K562 (cell line): ENCODE measurements around the gene LTBP4. TPM values are rescaled to one million over a fixed set of nuclear protein-coding genes. Genes with fewer than 3 reads are reported as not detected.
A peak's percentile ranks its signal among the peaks of the same experiment; 100 is the strongest.

Source experiments
- ARID1B ChIP-seq: fragments of 450-650 bp; IDR thresholded peaks from 2 replicates; pipeline ENCODE4 v1.6.1; 2016; ENCODE audit warnings: antibody characterized with exemption, mild to moderate bottlenecking, inconsistent platforms
- CREM ChIP-seq: IDR thresholded peaks from 2 replicates; pipeline ENCODE4 v1.6.1; 2014; ENCODE audit warnings: antibody characterized with exemption, low read depth
- MCM3 ChIP-seq: fragments of 450-650 bp; IDR thresholded peaks from 2 replicates; pipeline ENCODE4 v1.6.1; 2016
- MCM5 ChIP-seq: fragments of 450-650 bp; IDR thresholded peaks from 2 replicates; pipeline ENCODE4 v1.6.1; 2016; ENCODE audit warnings: low read depth
- MEF2A ChIP-seq: IDR thresholded peaks from 2 replicates; pipeline ENCODE4 v1.6.1; 2011; ENCODE audit warnings: low read depth, mild to moderate bottlenecking, low read length, moderate library complexity; ENCODE audit not compliant: control insufficient read depth
- NFYB ChIP-seq: IDR thresholded peaks from 2 replicates; pipeline ENCODE4 v1.6.1; 2011; ENCODE audit warnings: mild to moderate bottlenecking, moderate library complexity; ENCODE audit not compliant: insufficient read length; ENCODE audit errors: extremely low read depth
- NRF1 ChIP-seq, 2 experiments: fragments of 450-650 bp; IDR thresholded peaks in 1 of 2; conservative IDR thresholded peaks in 1 of 2; 2 replicates each; pipeline ENCODE4 v1.6.1; 2014; ENCODE audit warnings: mild to moderate bottlenecking in 2 of 2
- RBFOX2 ChIP-seq: fragments of 200-400 bp; formaldehyde crosslinking; IDR thresholded peaks from 2 replicates; pipeline ENCODE4 v1.6.1; 2017; ENCODE audit warnings: low read depth, mild to moderate bottlenecking, low read length, moderate library complexity
- RFX1 ChIP-seq: fragments of 450-650 bp; IDR thresholded peaks from 2 replicates; pipeline ENCODE4 v1.6.1; 2016; ENCODE audit warnings: mild to moderate bottlenecking, moderate library complexity
- SNRNP70 ChIP-seq: fragments of 200-400 bp; formaldehyde crosslinking; optimal IDR thresholded peaks from 2 replicates; pipeline ENCODE3; 2017; ENCODE audit warnings: low read depth, low read length
- SRSF7 ChIP-seq: fragments of 200-400 bp; formaldehyde crosslinking; optimal IDR thresholded peaks from 2 replicates; pipeline ENCODE3; 2017; ENCODE audit warnings: mild to moderate bottlenecking, low read depth, low read length
- TAF9B ChIP-seq: fragments of 450-650 bp; IDR thresholded peaks from 2 replicates; pipeline ENCODE4 v1.6.1; 2018; ENCODE audit warnings: mild to moderate bottlenecking; ENCODE audit not compliant: partially characterized antibody
- TCFL5 ChIP-seq: fragments of 250-450 bp; sonication (Bioruptor Pico); conservative IDR thresholded peaks from 2 replicates; pipeline ENCODE4 v1.6.1; 2021; ENCODE audit warnings: mild to moderate bottlenecking, moderate library complexity, matching md5 sums
- YY1 ChIP-seq, 3 experiments: IDR thresholded peaks; 2 replicates each; pipeline ENCODE4 v1.6.1; 2011; ENCODE audit warnings: low read length in 2 of 3, mild to moderate bottlenecking in 2 of 3, moderate library complexity in 2 of 3, borderline replicate concordance in 1 of 3, control low read depth in 1 of 3, low read depth in 1 of 3; ENCODE audit not compliant: insufficient read depth in 3 of 3, insufficient replicate concordance in 2 of 3, control insufficient read depth in 1 of 3, insufficient read length in 1 of 3; ENCODE audit errors: extremely low read depth in 1 of 3
- ZBTB1 ChIP-seq: sonication (generic); formaldehyde crosslinking; IDR thresholded peaks from 2 replicates; pipeline ENCODE4 v1.8.1; 2023; ENCODE audit warnings: missing genetic modification reagents, low read depth, mild to moderate bottlenecking, borderline replicate concordance
- ZBTB17 ChIP-seq: fragments of 450-650 bp; formaldehyde crosslinking; IDR thresholded peaks from 2 replicates; pipeline ENCODE4 v1.4.0; 2020; ENCODE audit warnings: mild to moderate bottlenecking
- ZFP30 ChIP-seq: fragments of 250-450 bp; sonication (Bioruptor Pico); IDR thresholded peaks from 2 replicates; pipeline ENCODE4 v1.8.0; 2022; ENCODE audit warnings: moderate library complexity, mild to moderate bottlenecking, inconsistent platforms, borderline replicate concordance
- ZKSCAN1 ChIP-seq: fragments of 150-350 bp; IDR thresholded peaks from 2 replicates; pipeline ENCODE4 v1.6.1; 2016; ENCODE audit warnings: low read depth, low read length
- ZNF696 ChIP-seq: fragments of 250-450 bp; sonication (Bioruptor Pico); conservative IDR thresholded peaks from 2 replicates; pipeline ENCODE4 v1.4.0; 2020; ENCODE audit warnings: mild to moderate bottlenecking, moderate library complexity
- polyA plus RNA-seq, 8 experiments: library from polyadenylated mRNA; depleted of rRNA in 4 of 8; stranded (reverse) in 5 of 8; unstranded in 3 of 8; fragments of >200 nt; fragmentation: Nextera tagmentation in 2 of 8; fragmentation: Illumina TruSeq in 1 of 8; extraction: Ambion mirVana in 2 of 8; extraction: Trizol in 1 of 8; gene quantifications; 2 replicates each; pipeline versions ENCODE4 v1.2.1 to v1.2.3, GENCODE V29; 2011 to 2014; ENCODE audit warnings: inconsistent platforms in 1 of 8, missing spikeins in 1 of 8
- total RNA-seq, 7 experiments: library from RNA; depleted of rRNA in 6 of 7; stranded (reverse); fragments of >200 nt in 6 of 7; fragmentation: Illumina TruSeq in 2 of 7; extraction: Trizol in 2 of 7; gene quantifications; 2 replicates each; pipeline versions ENCODE4 v1.2.1 to v1.2.3, GENCODE V29; 2011 to 2021; ENCODE audit warnings: low replicate concordance in 1 of 7
- TF ChIP-seq, protein P1 (sequence below): fragments of 450-650 bp; IDR thresholded peaks from 2 replicates; pipeline ENCODE4 v1.6.1; 2016
- TF ChIP-seq, protein P2 (sequence below): sonication (generic); formaldehyde crosslinking; IDR thresholded peaks from 2 replicates; pipeline ENCODE4 v1.8.1; 2022; ENCODE audit warnings: missing genetic modification reagents
- TF ChIP-seq, protein P3 (sequence below): fragments of 450-650 bp; IDR thresholded peaks from 2 replicates; pipeline ENCODE4 v1.6.1; 2017; ENCODE audit warnings: antibody characterized with exemption, mild to moderate bottlenecking

Gene LTBP4
- total and polyA plus RNA-seq, 9 of the 15 experiments (the other 6 are each of a cell fraction or from before 2014, with no cell fraction given): 0.35 to 160 (median 31.6) TPM

DNA sequence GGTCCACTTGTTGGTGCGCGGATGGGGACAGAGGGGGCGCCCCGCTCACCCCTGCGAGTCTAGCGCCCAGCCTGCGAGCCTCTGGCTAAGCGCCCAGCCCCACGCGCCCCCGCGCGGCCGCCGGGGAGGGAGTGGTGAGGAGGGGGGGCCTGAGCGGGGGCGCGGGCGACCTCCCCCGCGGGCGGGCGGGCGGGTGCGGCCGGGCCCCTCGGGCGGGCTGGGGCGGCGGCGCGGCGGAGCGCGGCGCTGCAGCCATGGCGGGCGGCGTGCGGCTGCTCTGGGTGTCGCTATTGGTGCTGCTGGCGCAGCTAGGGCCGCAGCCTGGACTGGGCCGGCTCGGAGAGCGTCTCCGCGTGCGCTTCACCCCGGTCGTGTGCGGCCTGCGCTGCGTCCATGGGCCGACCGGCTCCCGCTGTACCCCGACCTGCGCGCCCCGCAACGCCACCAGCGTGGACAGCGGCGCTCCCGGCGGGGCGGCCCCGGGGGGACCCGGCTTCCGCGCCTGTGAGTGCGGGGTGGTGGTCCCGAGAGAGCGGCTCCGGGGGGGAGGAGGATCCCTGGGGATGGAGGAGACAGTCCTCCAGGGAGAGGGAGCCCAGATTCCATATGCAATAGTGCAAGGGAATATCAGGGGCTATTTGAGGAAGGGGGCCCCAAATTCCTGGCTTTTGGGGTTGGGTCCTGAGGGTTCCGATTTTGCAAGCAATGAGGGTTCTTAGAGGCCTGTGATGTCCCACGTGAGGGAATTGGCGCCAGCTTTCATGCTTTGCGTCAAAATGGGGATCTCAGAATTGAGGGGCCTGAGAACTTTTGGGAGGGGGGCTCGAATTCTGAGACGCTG lies at the start of gene LTBP4 (continued):
- TF ChIP-seq, protein P1, sequence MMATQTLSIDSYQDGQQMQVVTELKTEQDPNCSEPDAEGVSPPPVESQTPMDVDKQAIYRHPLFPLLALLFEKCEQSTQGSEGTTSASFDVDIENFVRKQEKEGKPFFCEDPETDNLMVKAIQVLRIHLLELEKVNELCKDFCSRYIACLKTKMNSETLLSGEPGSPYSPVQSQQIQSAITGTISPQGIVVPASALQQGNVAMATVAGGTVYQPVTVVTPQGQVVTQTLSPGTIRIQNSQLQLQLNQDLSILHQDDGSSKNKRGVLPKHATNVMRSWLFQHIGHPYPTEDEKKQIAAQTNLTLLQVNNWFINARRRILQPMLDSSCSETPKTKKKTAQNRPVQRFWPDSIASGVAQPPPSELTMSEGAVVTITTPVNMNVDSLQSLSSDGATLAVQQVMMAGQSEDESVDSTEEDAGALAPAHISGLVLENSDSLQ: no peak
- TF ChIP-seq SRSF7: no peak
- TF ChIP-seq SNRNP70: no peak
- TF ChIP-seq ZBTB1 (CRISPR knock-in tag): no peak
- no peak for TF ChIP-seq TCFL5
- no peak for TF ChIP-seq ARID1B
- TF ChIP-seq ZFP30 (CRISPR knock-in tag): no peak
- peak; percentile 73 for TF ChIP-seq RBFOX2
- TF ChIP-seq, protein P2, sequence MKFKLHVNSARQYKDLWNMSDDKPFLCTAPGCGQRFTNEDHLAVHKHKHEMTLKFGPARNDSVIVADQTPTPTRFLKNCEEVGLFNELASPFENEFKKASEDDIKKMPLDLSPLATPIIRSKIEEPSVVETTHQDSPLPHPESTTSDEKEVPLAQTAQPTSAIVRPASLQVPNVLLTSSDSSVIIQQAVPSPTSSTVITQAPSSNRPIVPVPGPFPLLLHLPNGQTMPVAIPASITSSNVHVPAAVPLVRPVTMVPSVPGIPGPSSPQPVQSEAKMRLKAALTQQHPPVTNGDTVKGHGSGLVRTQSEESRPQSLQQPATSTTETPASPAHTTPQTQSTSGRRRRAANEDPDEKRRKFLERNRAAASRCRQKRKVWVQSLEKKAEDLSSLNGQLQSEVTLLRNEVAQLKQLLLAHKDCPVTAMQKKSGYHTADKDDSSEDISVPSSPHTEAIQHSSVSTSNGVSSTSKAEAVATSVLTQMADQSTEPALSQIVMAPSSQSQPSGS (CRISPR knock-in tag): no peak
- TF ChIP-seq CREM: no peak
- TF ChIP-seq ZNF696 (CRISPR knock-in tag): no peak
- no peak for TF ChIP-seq MCM5
- no peak for TF ChIP-seq NFYB
- TF ChIP-seq, protein P3, sequence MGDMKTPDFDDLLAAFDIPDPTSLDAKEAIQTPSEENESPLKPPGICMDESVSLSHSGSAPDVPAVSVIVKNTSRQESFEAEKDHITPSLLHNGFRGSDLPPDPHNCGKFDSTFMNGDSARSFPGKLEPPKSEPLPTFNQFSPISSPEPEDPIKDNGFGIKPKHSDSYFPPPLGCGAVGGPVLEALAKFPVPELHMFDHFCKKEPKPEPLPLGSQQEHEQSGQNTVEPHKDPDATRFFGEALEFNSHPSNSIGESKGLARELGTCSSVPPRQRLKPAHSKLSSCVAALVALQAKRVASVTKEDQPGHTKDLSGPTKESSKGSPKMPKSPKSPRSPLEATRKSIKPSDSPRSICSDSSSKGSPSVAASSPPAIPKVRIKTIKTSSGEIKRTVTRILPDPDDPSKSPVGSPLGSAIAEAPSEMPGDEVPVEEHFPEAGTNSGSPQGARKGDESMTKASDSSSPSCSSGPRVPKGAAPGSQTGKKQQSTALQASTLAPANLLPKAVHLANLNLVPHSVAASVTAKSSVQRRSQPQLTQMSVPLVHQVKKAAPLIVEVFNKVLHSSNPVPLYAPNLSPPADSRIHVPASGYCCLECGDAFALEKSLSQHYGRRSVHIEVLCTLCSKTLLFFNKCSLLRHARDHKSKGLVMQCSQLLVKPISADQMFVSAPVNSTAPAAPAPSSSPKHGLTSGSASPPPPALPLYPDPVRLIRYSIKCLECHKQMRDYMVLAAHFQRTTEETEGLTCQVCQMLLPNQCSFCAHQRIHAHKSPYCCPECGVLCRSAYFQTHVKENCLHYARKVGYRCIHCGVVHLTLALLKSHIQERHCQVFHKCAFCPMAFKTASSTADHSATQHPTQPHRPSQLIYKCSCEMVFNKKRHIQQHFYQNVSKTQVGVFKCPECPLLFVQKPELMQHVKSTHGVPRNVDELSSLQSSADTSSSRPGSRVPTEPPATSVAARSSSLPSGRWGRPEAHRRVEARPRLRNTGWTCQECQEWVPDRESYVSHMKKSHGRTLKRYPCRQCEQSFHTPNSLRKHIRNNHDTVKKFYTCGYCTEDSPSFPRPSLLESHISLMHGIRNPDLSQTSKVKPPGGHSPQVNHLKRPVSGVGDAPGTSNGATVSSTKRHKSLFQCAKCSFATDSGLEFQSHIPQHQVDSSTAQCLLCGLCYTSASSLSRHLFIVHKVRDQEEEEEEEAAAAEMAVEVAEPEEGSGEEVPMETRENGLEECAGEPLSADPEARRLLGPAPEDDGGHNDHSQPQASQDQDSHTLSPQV: peak; percentile 39; the same call in 1 of the 2 replicates
- TF ChIP-seq MEF2A: no peak
- no peak for TF ChIP-seq MCM3
- TF ChIP-seq ZBTB17 (CRISPR knock-in tag): 0 out of 2 replicates have a peak, but pooled peaks have one; percentile 14
- TF ChIP-seq RFX1: no peak
- no peak for TF ChIP-seq ZKSCAN1
- TF ChIP-seq NRF1 (conservative IDR thresholded peaks at IDR 0.05 in 1 of 2, IDR thresholded peaks at IDR 0.05 in 1 of 2): peak in 1 of 2 experiments; percentile 67; a peak in 2 of 4 replicates
- TF ChIP-seq TAF9B: no peak
- TF ChIP-seq YY1 (IDR thresholded peaks at IDR 0.05; ENCODE audit: borderline replicate concordance in 1 of 3, control insufficient read depth in 1 of 3, extremely low read depth in 1 of 3, insufficient read depth in 3 of 3, insufficient read length in 1 of 3, insufficient replicate concordance in 2 of 3, low read depth in 1 of 3, low read length in 2 of 3): peak; percentile 27 to 86 (median 81)
